Gastrocnemius medialis (tissue), 4 donors: ENCODE data around the gene RFXANK. TPM values are rescaled to one million over a fixed set of nuclear protein-coding genes. Genes with fewer than 3 reads are reported as not detected.
A peak's percentile ranks its signal among the peaks of the same experiment; 100 is the strongest.

Experiments
- ATAC-seq, 2 donors: fragments of 150-250 bp; one replicate each; pipeline ENCODE4 v1.9.1; 2016
- DNase-seq, 2 donors: peaks; one replicate each; pipeline ENCODE4 v3.0.0-alpha.2; 2019
- H3K27ac ChIP-seq, 4 donors: fragments of 200-600 bp; sonication (generic); 1 replicate in 1 of 4; 2 replicates in 3 of 4; pipeline ENCODE4 v1.5.1; 2016 to 2018; ENCODE audit warnings: mild to moderate bottlenecking in 2 of 4, moderate library complexity in 1 of 4
- H3K27me3 ChIP-seq, 3 donors: fragments of 200-600 bp; sonication (generic) in 2 of 3; 1 replicate in 1 of 3; 2 replicates in 2 of 3; pipeline versions ENCODE4 v1.5.1 to v1.6.0; 2016 to 2019; ENCODE audit warnings: mild to moderate bottlenecking in 1 of 3, moderate library complexity in 1 of 3
- H3K36me3 ChIP-seq, 2 donors: fragments of 200-600 bp; sonication (generic) in 1 of 2; one replicate each; pipeline ENCODE4 v1.5.1; 2017 to 2018
- H3K4me1 ChIP-seq, 2 donors: fragments of 200-600 bp; sonication (generic) in 1 of 2; one replicate each; pipeline ENCODE4 v1.5.1; 2016 to 2017; ENCODE audit warnings: mild to moderate bottlenecking in 2 of 2
- H3K4me3 ChIP-seq, 4 donors: fragments of 200-600 bp; sonication (generic) in 3 of 4; 1 replicate in 1 of 4; 2 replicates in 3 of 4; pipeline ENCODE4 v1.5.1; 2016 to 2019; ENCODE audit warnings: mild to moderate bottlenecking in 2 of 4
- H3K9me3 ChIP-seq, 3 donors: fragments of 200-600 bp; sonication (generic) in 2 of 3; 1 replicate in 1 of 3; 2 replicates in 2 of 3; pipeline ENCODE4 v1.5.1; 2016 to 2019
- CTCF ChIP-seq, 5 experiments: fragments of 450-650 bp in 3 of 5; fragments of 200-600 bp in 2 of 5; sonication (generic) in 2 of 5; IDR thresholded peaks in 4 of 5; conservative IDR thresholded peaks in 1 of 5; 1 replicate in 4 of 5; 2 replicates in 1 of 5; pipeline ENCODE4 v1.5.1; 2016 to 2019; ENCODE audit warnings: antibody characterized with exemption in 5 of 5, mild to moderate bottlenecking in 3 of 5, moderate library complexity in 3 of 5
- POLR2A ChIP-seq, 2 donors: fragments of 450-650 bp; IDR thresholded peaks; one replicate each; pipeline ENCODE4 v1.6.1; 2017; ENCODE audit warnings: antibody characterized with exemption in 2 of 2, mild to moderate bottlenecking in 2 of 2, moderate library complexity in 2 of 2
- in situ Hi-C, 4 donors: fragments of 200-750 bp; cut with MboI; loops; one replicate each; pipeline versions ENCODE4 v1.15.0 to v1.8.0; 2017; ENCODE audit warnings: low sequenced_read_pairs in 4 of 4
- intact Hi-C: fragments of 100-400 bp; cut with DNase I; formaldehyde crosslinking; loops from one replicate; pipeline ENCODE4 v1.15.1; 2023; ENCODE audit warnings: low total_unique reads
- total RNA-seq, 4 donors: library from RNA; depleted of rRNA; stranded (reverse); fragments of >200 nt; gene quantifications; one replicate each; pipeline versions ENCODE4 v1.1.0 to v1.2.3, GENCODE V29; 2016

The RFXANK gene
- total RNA-seq, 4 donors from 2014 or later = 25.5 to 44.1 (median 35.1) TPM

GRCh38 chr19:19223636-19224035 is 31.6 kb downstream of the RFXANK start:
- Histone ChIP-seq H3K4me3 (no peak overlapping the region), H3K36me3 (no peaks in the 10 kb centered on the region), H3K27ac (no peak overlapping the region), H3K4me1 (no peaks in the 10 kb centered on the region), H3K9me3 (no peaks in the 10 kb centered on the region), H3K27me3 (peaks cover 36 to 53% (median 45%) of the 10 kb centered on the region in 3 donors)
- ATAC-seq (no peak), DNase-seq (no peak)
- in situ Hi-C loops = no loop called here
- TF ChIP-seq CTCF (IDR thresholded peaks at IDR 0.05 in 4 of 5, conservative IDR thresholded peaks at IDR 0.05 in 1 of 5) = no peak
- no peak for TF ChIP-seq POLR2A (IDR thresholded peaks at IDR 0.05)
- intact Hi-C loops = no loop called here

GRCh38 chr19:19224150-19224851 is 32.2 kb downstream of the RFXANK start:
- H3K27me3 ChIP-seq = peaks cover 36 to 53% (median 51%) of the 10 kb centered on the region in 3 donors
- H3K9me3 ChIP-seq = no peaks in the 10 kb centered on the region
- intact Hi-C loops (no loop called here), in situ Hi-C loops (no loop called here)
- ATAC-seq (no peak), DNase-seq (no peak)
- no peaks in the 10 kb centered on the region for H3K36me3 ChIP-seq
- TF ChIP-seq POLR2A (IDR thresholded peaks at IDR 0.05) (no peak), CTCF (IDR thresholded peaks at IDR 0.05 in 4 of 5, conservative IDR thresholded peaks at IDR 0.05 in 1 of 5) (no peak)
- H3K4me3 ChIP-seq = peak overlapping the region in 1 of 4 donors; percentile 26
- no peak overlapping the region for H3K27ac ChIP-seq
- H3K4me1 ChIP-seq = no peaks in the 10 kb centered on the region

- in situ Hi-C loops (no loop called here), intact Hi-C loops (no loop called here)
- H3K4me3 ChIP-seq = peak overlapping the region; percentile 23 to 38 (median 27)
- ATAC-seq = peak in 1 of 2 donors; percentile 39
- no peaks in the 10 kb centered on the region for H3K4me1 ChIP-seq
- H3K36me3 ChIP-seq = no peaks in the 10 kb centered on the region
- H3K27me3 ChIP-seq = peaks cover 36 to 53% (median 51%) of the 10 kb centered on the region in 3 donors
- no peak for DNase-seq
- H3K9me3 ChIP-seq = no peaks in the 10 kb centered on the region
- no peak overlapping the region for H3K27ac ChIP-seq
- no peak for TF ChIP-seq POLR2A (IDR thresholded peaks at IDR 0.05)
- TF ChIP-seq CTCF (IDR thresholded peaks at IDR 0.05 in 4 of 5, conservative IDR thresholded peaks at IDR 0.05 in 1 of 5) = peak in 4 of 5 experiments; percentile 38 to 45 (median 42)
Measured at GRCh38 chr19:19224852-19225494, 32.9 kb downstream of the RFXANK start.

- peaks cover 36 to 53% (median 51%) of the 10 kb centered on the region in 3 donors for H3K27me3 ChIP-seq
- in situ Hi-C loops = no loop called here
- no peak for TF ChIP-seq POLR2A (IDR thresholded peaks at IDR 0.05)
- TF ChIP-seq CTCF (IDR thresholded peaks at IDR 0.05 in 4 of 5, conservative IDR thresholded peaks at IDR 0.05 in 1 of 5) = no peak
Measured at GRCh38 chr19:19226204-19226603, 34.1 kb downstream of the RFXANK start.

More at GRCh38 chr19:19226204-19226603, 34.1 kb downstream of the RFXANK start:
- H3K4me3 ChIP-seq = no peak overlapping the region
- H3K36me3 ChIP-seq = no peaks in the 10 kb centered on the region
- H3K4me1 ChIP-seq = no peaks in the 10 kb centered on the region
- no peak overlapping the region for H3K27ac ChIP-seq
- intact Hi-C loops = no loop called here
- no peaks in the 10 kb centered on the region for H3K9me3 ChIP-seq
- ATAC-seq (no peak), DNase-seq (no peak)
